GM10248 (cell line): Measurements from ENCODE around the gene MYLK2.

Experiments
- CTCF ChIA-PET: fragments of 300-600 bp; sonication (Branson Sonifier 250); formaldehyde crosslinking; extraction: SDS; loops from one replicate; lab custom pipeline; 2021; ENCODE audit warnings: antibody characterized with exemption; lab: Yijun Ruan, JAX
- POLR2A ChIA-PET: fragments of 350-650 bp; sonication (Branson Sonifier 250); formaldehyde crosslinking; extraction: SDS; loops from one replicate; lab custom pipeline; 2020; ENCODE audit warnings: antibody characterized with exemption; lab: Yijun Ruan, JAX
- DNase-seq: peaks from one replicate; pipeline ENCODE4 v3.0.0; 2012; ENCODE audit errors: extremely low spot score
- CTCF ChIP-seq: IDR thresholded peaks from 2 replicates; pipeline ENCODE4 v1.5.1; 2012; ENCODE audit warnings: mild to moderate bottlenecking, low read depth; ENCODE audit errors: extremely low read depth, missing control alignments, control extremely low read depth

MYLK2 gene

DNA sequence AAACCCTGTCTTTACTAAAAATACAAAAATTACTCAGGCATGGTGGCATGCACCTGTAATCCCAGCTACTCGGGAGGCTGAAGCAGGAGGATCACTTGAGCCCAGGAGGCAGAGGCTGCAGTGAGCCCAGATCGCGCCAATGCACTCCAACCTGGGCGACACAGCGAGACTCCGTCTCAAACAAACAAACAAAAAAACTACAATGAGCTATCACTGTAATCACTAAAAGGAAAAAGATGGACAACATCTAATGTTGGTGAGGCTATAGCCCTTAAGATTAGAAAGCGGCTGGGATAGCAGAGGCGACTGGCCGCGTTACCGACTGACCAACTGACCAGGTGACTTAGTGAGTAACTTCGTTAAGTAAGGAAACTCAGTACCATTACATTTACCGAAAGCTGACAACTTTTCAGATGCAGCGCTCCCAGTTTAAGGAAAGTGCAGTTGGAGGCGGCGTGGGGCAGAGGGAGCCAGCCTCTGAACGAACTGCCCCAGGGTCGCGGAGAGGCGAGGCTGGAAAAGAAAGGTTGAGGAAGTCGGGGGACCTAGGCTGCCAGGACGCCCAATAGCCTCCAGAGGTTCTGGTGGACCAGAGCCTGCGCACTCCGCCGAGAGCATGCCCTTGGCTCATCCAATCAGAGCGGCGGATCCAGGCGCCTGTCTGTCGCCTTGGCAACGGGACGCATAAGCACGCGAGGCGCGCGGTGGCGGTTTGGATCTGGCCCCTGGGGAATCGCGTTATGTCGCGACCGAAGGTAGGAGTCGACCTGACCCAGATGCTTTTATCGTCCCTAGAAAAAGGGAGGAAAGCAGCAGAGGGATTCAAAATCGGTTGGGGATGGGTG is 60.2 kb downstream of the MYLK2 start:
- CTCF ChIA-PET: interaction anchor here (1.2 to 4.1 kb wide), 7 partner anchors 8 to 156 kb away, joined by 3 to 22 read pairs (median 6); partner anchors contain the start of genes DUSP15, PDRG1 and TTLL9
- POLR2A ChIA-PET: no interaction called here
- peak; percentile 90 for DNase-seq
- no peak for TF ChIP-seq CTCF

GRCh38 chr20:31881945-31882344 is 62.8 kb downstream of the MYLK2 start:
- DNase-seq: no peak
- CTCF ChIA-PET: interaction anchor here (1.1 to 2.8 kb wide), 5 partner anchors 11 to 70 kb away, joined by 3 to 9 read pairs (median 5); partner anchors contain the start of genes DUSP15, PDRG1 and TTLL9
- POLR2A ChIA-PET: no interaction called here
- no peak for TF ChIP-seq CTCF

GRCh38 chr20:31883829-31884228 is 64.7 kb downstream of the MYLK2 start:
- no peak for TF ChIP-seq CTCF
- CTCF ChIA-PET: no interaction called here
- POLR2A ChIA-PET: no interaction called here
- DNase-seq: no peak
